ENCODE measurements around the gene OPRD1.

DNA sequence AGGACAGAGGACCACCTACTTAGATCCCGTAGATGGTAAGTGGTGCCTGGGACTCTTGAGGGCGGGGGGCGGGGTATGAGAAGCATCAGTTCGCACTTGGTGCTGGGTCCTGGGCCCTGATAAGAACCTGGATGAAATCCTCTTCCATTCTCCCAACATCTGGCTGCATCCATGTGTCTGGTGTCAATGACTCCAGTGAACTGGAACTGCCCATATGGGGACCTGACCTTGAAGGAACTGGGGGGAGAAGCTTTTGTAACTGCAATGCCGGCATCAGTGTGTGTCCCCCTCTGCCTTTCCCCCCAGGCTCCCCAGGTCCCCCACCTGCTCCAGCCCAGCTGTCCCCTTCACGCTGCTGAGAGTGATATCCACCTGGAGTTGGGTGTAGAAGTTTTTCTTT lies 52.7 kb downstream of the OPRD1 start:
- TF ChIP-seq CTCF (IDR thresholded peaks at IDR 0.05), result no peak
- TF ChIP-seq POLR2A (IDR thresholded peaks at IDR 0.05), result no peak
- TF ChIP-seq POLR2AphosphoS5 (IDR thresholded peaks at IDR 0.05), result no peak
- TF ChIP-seq EP300 (IDR thresholded peaks at IDR 0.05), result no peak

Measured in stomach (tissue), 4 donors.